ENCODE measurements around the gene SMARCA2. TPM values are rescaled to one million over a fixed set of nuclear protein-coding genes. Genes with fewer than 3 reads are reported as not detected.

Gene SMARCA2
- total RNA-seq, 2 donors from 2014 or later: 63.8 to 109 TPM

DNA sequence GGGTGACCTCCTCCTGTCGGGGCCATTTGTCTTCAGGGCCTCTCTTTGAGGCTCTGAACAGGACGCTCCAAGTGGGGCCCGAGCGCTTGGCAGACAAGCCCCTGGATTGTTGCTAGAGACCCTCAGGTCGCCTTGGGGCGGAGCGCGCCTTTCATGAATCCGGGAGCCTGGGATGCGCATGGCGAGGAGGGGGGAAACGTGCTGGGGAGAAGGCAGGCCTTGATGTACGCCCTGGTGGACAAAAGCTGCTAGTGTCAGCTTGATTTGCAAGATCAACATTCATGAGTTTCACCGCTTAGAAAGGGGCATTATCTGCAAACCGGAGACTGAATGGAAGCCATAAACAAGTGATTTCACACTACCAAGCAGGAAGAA, 226.3 kb downstream of the SMARCA2 start:
- H3K27ac ChIP-seq: peak overlapping the region; percentile 46 to 74
- H3K9me3 ChIP-seq: peaks cover 0 to 9% of the 10 kb centered on the region in 2 donors
- no peaks in the 10 kb centered on the region for H3K27me3 ChIP-seq
- TF ChIP-seq, protein P1, sequence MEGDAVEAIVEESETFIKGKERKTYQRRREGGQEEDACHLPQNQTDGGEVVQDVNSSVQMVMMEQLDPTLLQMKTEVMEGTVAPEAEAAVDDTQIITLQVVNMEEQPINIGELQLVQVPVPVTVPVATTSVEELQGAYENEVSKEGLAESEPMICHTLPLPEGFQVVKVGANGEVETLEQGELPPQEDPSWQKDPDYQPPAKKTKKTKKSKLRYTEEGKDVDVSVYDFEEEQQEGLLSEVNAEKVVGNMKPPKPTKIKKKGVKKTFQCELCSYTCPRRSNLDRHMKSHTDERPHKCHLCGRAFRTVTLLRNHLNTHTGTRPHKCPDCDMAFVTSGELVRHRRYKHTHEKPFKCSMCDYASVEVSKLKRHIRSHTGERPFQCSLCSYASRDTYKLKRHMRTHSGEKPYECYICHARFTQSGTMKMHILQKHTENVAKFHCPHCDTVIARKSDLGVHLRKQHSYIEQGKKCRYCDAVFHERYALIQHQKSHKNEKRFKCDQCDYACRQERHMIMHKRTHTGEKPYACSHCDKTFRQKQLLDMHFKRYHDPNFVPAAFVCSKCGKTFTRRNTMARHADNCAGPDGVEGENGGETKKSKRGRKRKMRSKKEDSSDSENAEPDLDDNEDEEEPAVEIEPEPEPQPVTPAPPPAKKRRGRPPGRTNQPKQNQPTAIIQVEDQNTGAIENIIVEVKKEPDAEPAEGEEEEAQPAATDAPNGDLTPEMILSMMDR (IDR thresholded peaks at IDR 0.05): peak in 1 of 2 donors; percentile 41
- peak overlapping the region; percentile 41 to 51 for H3K4me3 ChIP-seq
- no peak for DNase-seq (ENCODE audit: low spot score)
- H3K36me3 ChIP-seq: no peaks in the 10 kb centered on the region
- peaks cover 3 to 19% of the 10 kb centered on the region in 2 donors for H3K4me1 ChIP-seq

DNA sequence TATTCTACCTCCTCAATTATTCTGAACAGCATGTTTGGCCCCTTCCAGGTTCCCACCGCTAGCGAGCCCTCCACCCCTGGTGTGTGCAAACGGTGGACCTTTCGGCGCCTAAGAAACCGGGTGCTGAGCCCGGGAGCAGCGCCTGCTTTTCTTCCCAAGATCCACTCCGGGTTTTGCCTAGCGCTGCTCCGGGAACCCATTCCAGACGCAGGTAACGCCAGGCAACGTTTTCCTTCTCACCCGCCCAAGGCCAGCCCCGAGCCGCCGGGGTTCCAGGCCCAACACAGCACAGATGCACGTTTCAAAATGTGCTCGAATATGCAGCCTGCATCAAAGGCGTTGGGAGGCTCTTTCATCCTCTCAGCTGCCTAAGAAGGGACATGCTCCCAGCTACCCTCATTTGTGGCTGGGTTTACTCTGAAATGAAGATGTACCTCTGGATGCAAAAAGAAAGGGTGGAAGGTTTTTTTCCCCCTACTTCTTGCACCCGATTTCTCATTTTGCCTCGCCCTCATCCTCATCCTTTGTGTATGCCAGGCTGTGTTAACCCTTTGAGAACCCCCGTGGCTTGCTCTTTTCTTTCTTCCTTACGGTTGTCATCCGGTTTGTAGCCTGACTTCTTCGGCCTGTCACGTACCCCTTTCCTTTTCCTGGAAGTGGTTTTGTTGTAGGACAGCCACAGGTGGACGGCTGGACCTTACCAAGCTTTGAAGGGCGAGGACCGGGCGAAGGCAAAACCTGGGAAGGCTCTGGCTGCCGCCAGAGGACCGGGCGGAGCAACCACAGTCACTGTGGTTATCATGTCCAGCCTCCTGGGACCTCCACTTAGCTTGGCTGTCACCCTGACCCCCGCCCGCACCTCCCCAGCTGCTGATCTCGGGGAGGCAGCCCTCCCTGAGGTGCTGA, 226.9 kb downstream of the SMARCA2 start:
- peak; percentile 87 for DNase-seq (ENCODE audit: low spot score)
- Histone ChIP-seq H3K27me3 (no peaks in the 10 kb centered on the region), H3K4me1 (peaks cover 3 to 19% of the 10 kb centered on the region in 2 donors), H3K36me3 (no peaks in the 10 kb centered on the region), H3K4me3 (peak overlapping the region; percentile 41 to 51), H3K9me3 (peaks cover 0 to 9% of the 10 kb centered on the region in 2 donors), H3K27ac (peak overlapping the region; percentile 46 to 74)
- TF ChIP-seq, protein P1 (IDR thresholded peaks at IDR 0.05): no peak

DNA sequence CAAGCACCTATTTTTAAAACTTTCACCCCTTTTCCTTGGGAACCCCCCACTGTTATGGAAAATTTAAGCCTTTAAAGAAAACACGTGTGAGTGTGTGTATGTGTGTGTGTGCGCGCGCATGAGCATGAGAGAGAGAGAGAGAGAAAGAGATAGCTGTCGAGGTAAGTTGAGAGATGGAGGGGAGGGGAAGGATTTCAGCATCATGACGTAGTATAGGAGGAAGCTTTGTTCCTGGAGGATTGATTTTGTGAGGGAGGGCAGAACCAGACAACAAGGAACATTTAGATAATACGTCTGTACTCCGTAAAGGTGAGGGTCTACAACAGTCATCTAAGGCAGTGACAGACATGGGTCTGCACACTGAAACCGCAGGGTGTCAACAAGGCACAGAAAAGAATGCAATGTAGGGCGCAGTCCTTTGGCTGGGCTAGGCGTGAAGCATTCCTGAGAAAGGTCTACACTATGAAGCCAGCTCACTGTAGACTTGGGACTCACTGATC, 227.7 kb downstream of the SMARCA2 start:
- H3K4me1 ChIP-seq: peaks cover 3 to 19% of the 10 kb centered on the region in 2 donors
- TF ChIP-seq, protein P1 (IDR thresholded peaks at IDR 0.05): no peak
- H3K27ac ChIP-seq: no peak overlapping the region
- H3K27me3 ChIP-seq: no peaks in the 10 kb centered on the region
- H3K4me3 ChIP-seq: peak overlapping the region; percentile 41 to 51
- H3K9me3 ChIP-seq: peaks cover 0 to 9% of the 10 kb centered on the region in 2 donors
- no peaks in the 10 kb centered on the region for H3K36me3 ChIP-seq
- DNase-seq (ENCODE audit: low spot score): no peak

Measured in right atrium auricular region (tissue), 2 donors.